AG04450 (cell line): Measurements from ENCODE around the gene CTCFL. TPM values are rescaled to one million over a fixed set of nuclear protein-coding genes. Genes with fewer than 3 reads are reported as not detected.
"Not testable (repeated sequence)": the region's sequence is repeated elsewhere in the genome, so short reads cannot be mapped to it uniquely, and the experiment has no call there.

Experiments
- CTCF ChIA-PET: fragments of 300-600, 350-600 bp; formaldehyde crosslinking; extraction: SDS; loops from one replicate; lab custom pipeline; 2022; ENCODE audit warnings: antibody characterized with exemption, inconsistent platforms; lab: Charles Lee
- POLR2A ChIA-PET: fragments of 350-600 bp; formaldehyde crosslinking; extraction: SDS; loops from one replicate; lab custom pipeline; 2021; ENCODE audit warnings: antibody characterized with exemption, inconsistent platforms; lab: Yijun Ruan, JAX
- DNase-seq: peaks from one replicate; pipeline ENCODE4 v3.0.0-alpha.2; 2011; ENCODE audit warnings: low read depth, low spot score
- H3K27ac ChIP-seq: one replicate; pipeline ENCODE4 v1.5.1; 2012; ENCODE audit warnings: low read depth, low read length, control low read depth
- H3K27me3 ChIP-seq: one replicate; pipeline ENCODE4 v1.6.0; 2012; ENCODE audit warnings: low read length; ENCODE audit not compliant: control insufficient read depth, insufficient read depth
- H3K4me3 ChIP-seq: 2 replicates; pipeline ENCODE4 v1.5.1; 2011; ENCODE audit warnings: mild to moderate bottlenecking, low read depth, low read length, control low read depth
- H3K9me3 ChIP-seq: 2 replicates; pipeline ENCODE4 v1.5.1; 2012; ENCODE audit warnings: low read length; ENCODE audit not compliant: control insufficient read depth, insufficient read depth
- polyA plus RNA-seq: library from polyadenylated mRNA; depleted of rRNA; stranded (reverse); fragments of >200 nt; gene quantifications from 2 replicates; pipeline ENCODE4 v1.2.3, GENCODE V29; 2011
- TF ChIP-seq, protein P1 (sequence below): IDR thresholded peaks from 2 replicates; pipeline ENCODE4 v1.5.1; 2011; ENCODE audit warnings: low read depth, low read length, control low read depth, inconsistent platforms

Gene CTCFL
- polyA plus RNA-seq, 1 experiment: not detected

DNA sequence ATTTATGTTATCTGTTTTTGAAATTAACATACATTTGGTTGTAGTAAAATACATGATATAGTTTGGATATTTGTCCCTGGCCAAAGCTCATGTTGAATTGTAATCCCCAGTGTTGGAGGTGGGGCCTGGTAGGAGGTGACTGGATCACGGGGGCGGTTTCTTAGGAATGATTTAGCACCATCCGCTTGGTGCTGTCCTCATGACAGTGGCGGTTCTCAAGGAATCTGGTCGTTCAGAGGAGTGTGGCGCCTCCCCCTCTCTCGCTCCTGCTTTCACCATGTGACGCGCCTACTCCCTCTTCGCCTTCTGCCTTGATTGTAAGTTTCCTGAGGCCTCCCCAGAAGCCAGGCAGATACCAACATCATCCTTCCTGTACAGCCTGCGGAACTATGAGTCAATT lies 29.0 kb downstream of the CTCFL start:
- DNase-seq: no peak
- H3K27me3 ChIP-seq: peaks cover 8% of the 10 kb centered on the region
- ChIA-PET CTCF (interaction anchor here (0.6 to 2.1 kb wide), 15 partner anchors 22 to 675 kb away, joined by 3 to 38 read pairs (median 4); partner anchors contain the start of gene RBM38), POLR2A (no interaction called here)
- TF ChIP-seq, protein P1, sequence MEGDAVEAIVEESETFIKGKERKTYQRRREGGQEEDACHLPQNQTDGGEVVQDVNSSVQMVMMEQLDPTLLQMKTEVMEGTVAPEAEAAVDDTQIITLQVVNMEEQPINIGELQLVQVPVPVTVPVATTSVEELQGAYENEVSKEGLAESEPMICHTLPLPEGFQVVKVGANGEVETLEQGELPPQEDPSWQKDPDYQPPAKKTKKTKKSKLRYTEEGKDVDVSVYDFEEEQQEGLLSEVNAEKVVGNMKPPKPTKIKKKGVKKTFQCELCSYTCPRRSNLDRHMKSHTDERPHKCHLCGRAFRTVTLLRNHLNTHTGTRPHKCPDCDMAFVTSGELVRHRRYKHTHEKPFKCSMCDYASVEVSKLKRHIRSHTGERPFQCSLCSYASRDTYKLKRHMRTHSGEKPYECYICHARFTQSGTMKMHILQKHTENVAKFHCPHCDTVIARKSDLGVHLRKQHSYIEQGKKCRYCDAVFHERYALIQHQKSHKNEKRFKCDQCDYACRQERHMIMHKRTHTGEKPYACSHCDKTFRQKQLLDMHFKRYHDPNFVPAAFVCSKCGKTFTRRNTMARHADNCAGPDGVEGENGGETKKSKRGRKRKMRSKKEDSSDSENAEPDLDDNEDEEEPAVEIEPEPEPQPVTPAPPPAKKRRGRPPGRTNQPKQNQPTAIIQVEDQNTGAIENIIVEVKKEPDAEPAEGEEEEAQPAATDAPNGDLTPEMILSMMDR: no peak
- H3K27ac ChIP-seq: no peak overlapping the region
- H3K4me3 ChIP-seq: no peak overlapping the region
- no peaks in the 10 kb centered on the region for H3K9me3 ChIP-seq

DNA sequence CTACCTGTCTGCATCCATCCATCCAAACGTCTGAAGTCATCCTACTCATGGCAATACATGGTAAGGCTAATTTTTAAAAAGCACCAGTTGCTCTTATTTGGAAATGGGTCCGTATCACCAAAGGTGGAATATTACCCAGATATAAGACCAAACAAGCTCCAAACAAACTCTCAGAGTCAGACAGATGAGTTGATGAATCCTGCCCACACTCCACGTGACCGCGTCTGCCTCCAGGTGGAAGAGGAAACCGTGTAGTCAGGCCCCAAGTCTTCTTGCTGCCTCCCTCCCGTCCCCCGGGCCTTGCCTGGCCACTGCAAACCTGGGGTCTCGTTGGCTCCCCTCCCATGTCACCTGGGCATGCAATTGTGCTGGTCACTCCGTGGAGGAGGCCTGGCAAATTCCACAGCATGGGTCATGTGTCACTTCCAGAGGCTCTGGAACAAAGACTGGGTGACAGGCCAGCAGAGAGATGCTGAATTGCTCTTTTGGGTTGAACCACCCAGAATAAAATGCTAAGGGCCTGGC lies 31.8 kb downstream of the CTCFL start:
- ChIA-PET POLR2A (no interaction called here), CTCF (interaction anchor here (2.8 kb wide), 1 partner anchor 112 kb away, joined by 30 read pairs; no protein-coding TSS in a partner anchor)
- no peaks in the 10 kb centered on the region for H3K9me3 ChIP-seq
- H3K4me3 ChIP-seq: no peak overlapping the region
- H3K27ac ChIP-seq: no peak overlapping the region
- DNase-seq: no peak
- H3K27me3 ChIP-seq: no peaks in the 10 kb centered on the region
- TF ChIP-seq, protein P1: no peak

DNA sequence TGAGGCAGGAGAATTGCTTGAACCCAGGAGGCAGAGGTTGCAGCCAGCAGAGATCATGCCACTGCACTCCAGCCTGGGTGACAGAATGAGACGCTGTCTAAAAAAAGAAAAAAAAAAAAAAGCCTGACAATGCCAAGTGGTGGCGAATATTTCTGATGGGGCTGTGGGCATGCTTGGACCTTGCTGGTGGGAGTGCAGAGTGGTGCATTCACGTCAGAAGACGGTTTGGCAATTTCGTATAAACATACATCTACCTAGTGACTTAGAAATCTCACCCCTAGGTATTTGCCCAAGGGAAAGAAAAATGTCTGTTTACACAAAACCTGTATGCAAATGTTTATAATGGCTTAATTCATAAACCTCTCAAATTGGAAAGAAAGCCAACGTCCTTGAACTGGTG lies 33.6 kb downstream of the CTCFL start:
- Histone ChIP-seq H3K4me3 (no peak overlapping the region), H3K27ac (no peak overlapping the region), H3K9me3 (no peaks in the 10 kb centered on the region), H3K27me3 (no peaks in the 10 kb centered on the region)
- CTCF ChIA-PET: no interaction called here
- DNase-seq: no peak
- POLR2A ChIA-PET: no interaction called here
- TF ChIP-seq, protein P1: no peak

- POLR2A ChIA-PET, H3K27ac ChIP-seq, H3K27me3 ChIP-seq, H3K4me3 ChIP-seq, CTCF ChIA-PET, DNase-seq, H3K9me3 ChIP-seq: not testable (repeated sequence)
Observed at GRCh38 chr20:57488277-57488676, 36.7 kb downstream of the CTCFL start.

GRCh38 chr20:57485770-57486169 lies 39.2 kb downstream of the CTCFL start:
- POLR2A ChIA-PET: no interaction called here
- H3K27me3 ChIP-seq: peaks cover 16% of the 10 kb centered on the region
- CTCF ChIA-PET: interaction anchor here (0.6 kb wide), 1 partner anchor 13 kb away, joined by 5 read pairs; no protein-coding TSS in a partner anchor
- H3K9me3 ChIP-seq: no peaks in the 10 kb centered on the region
- H3K4me3 ChIP-seq: no peak overlapping the region
- TF ChIP-seq, protein P1: no peak
- no peak overlapping the region for H3K27ac ChIP-seq
- no peak for DNase-seq
